GM20431 (cell line): ENCODE results near the gene RBBP8NL.
"Not testable (repeated sequence)": the region's sequence is repeated elsewhere in the genome, so short reads cannot be mapped to it uniquely, and the experiment has no call there.

Source experiments
- in situ Hi-C: fragments of 300-500 bp; cut with MseI, MboI; formaldehyde crosslinking; loops from one replicate; pipeline ENCODE4 v1.15.0; 2020; ENCODE audit warnings: low sequenced_read_pairs; ENCODE audit not compliant: unreplicated experiment

The RBBP8NL gene

GRCh38 chr20:62382306-62383198 is 44.8 kb downstream of the RBBP8NL start:
- in situ Hi-C loops, result loop anchor here (10.0 kb wide), 1 partner anchor 78 kb away; the partner anchor contains the start of gene ADRM1

- in situ Hi-C loops, result loop anchor here (10.0 kb wide), 1 partner anchor 77 kb away; the partner anchor contains the start of gene ADRM1
Observed at GRCh38 chr20:62381842-62382241, 45.5 kb downstream of the RBBP8NL start.

GRCh38 chr20:62381202-62381797 is 46.0 kb downstream of the RBBP8NL start:
- in situ Hi-C loops, result loop anchor here (10.0 kb wide), 1 partner anchor 76 kb away; the partner anchor contains the start of gene ADRM1

GRCh38 chr20:62378215-62378614 is 49.1 kb downstream of the RBBP8NL start:
- in situ Hi-C loops, result no loop called here

GRCh38 chr20:62377615-62378178 is 49.6 kb downstream of the RBBP8NL start:
- in situ Hi-C loops, result no loop called here

GRCh38 chr20:62377064-62377461 is 50.3 kb downstream of the RBBP8NL start:
- in situ Hi-C loops, result no loop called here

GRCh38 chr20:62376112-62377063 is 51.0 kb downstream of the RBBP8NL start:
- in situ Hi-C loops, result no loop called here

GRCh38 chr20:62374331-62375152 is 52.8 kb downstream of the RBBP8NL start:
- in situ Hi-C loops, result no loop called here

- in situ Hi-C loops, result not testable (repeated sequence)
Observed at GRCh38 chr20:62373631-62374179, 53.6 kb downstream of the RBBP8NL start.

GRCh38 chr20:62372042-62372993 is 55.0 kb downstream of the RBBP8NL start:
- in situ Hi-C loops, result no loop called here

GRCh38 chr20:62371588-62372041 is 55.7 kb downstream of the RBBP8NL start:
- in situ Hi-C loops, result no loop called here

- in situ Hi-C loops, result no loop called here
Observed at GRCh38 chr20:62370807-62371587, 56.3 kb downstream of the RBBP8NL start.

- in situ Hi-C loops, result no loop called here
Observed at GRCh38 chr20:62370115-62370806, 57.1 kb downstream of the RBBP8NL start.

GRCh38 chr20:62369815-62370114 is 57.6 kb downstream of the RBBP8NL start:
- in situ Hi-C loops, result no loop called here

- in situ Hi-C loops, result no loop called here
Observed at GRCh38 chr20:62368976-62369814, 58.1 kb downstream of the RBBP8NL start.
